Sigmoid colon (tissue), 4 donors: ENCODE measurements around the gene TARS2.

ENCODE experiments used
- CTCF ChIP-seq, 4 experiments: fragments of 450-650 bp in 3 of 4; fragments of 200-600 bp in 1 of 4; IDR thresholded peaks; one replicate each; pipeline ENCODE4 v1.5.1; 2016 to 2019; ENCODE audit warnings: antibody characterized with exemption in 4 of 4, mild to moderate bottlenecking in 3 of 4, moderate library complexity in 2 of 4
- POLR2AphosphoS5 ChIP-seq, 4 donors: sonication (generic); formaldehyde crosslinking; IDR thresholded peaks; one replicate each; pipeline ENCODE4 v1.6.1; 2017; ENCODE audit warnings: antibody characterized with exemption in 4 of 4

GRCh38 chr1:150473659-150474058, 13.6 kb upstream of the TARS2 start:
- TF ChIP-seq POLR2AphosphoS5 (IDR thresholded peaks at IDR 0.05) = no peak
- no peak for TF ChIP-seq CTCF (IDR thresholded peaks at IDR 0.05)
